Inflammatory macrophage treated with lipopolysaccharide for 1 hour (primary cell): ENCODE results near the gene NUCB1.

Experiments
- DNase-seq, 2 donors: peaks; one replicate each; pipeline ENCODE4 v3.0.0-alpha.2; 2020 to 2022

NUCB1 gene

GRCh38 chr19:48963371-48964204 lies 63.5 kb downstream of the NUCB1 start:
- DNase-seq = peak; percentile 67 to 69

- no peak for DNase-seq
Measured at GRCh38 chr19:48964205-48965039, 64.3 kb downstream of the NUCB1 start.

GRCh38 chr19:48965040-48965805 lies 65.1 kb downstream of the NUCB1 start, which contains the start of gene FTL:
Gene FTL (plus strand): TSS chr19:48965309. CDS start chr19:48965508, 199 bp downstream.
- peak; percentile 97 to 98 for DNase-seq

GRCh38 chr19:48965806-48966540 lies 65.9 kb downstream of the NUCB1 start:
- peak; percentile 83 to 87 for DNase-seq

- peak in 1 of 2 donors; percentile 30 for DNase-seq
Measured at GRCh38 chr19:48966541-48967345, 66.6 kb downstream of the NUCB1 start.

- peak; percentile 96 to 98 for DNase-seq
Measured at GRCh38 chr19:48967346-48968178, 67.5 kb downstream of the NUCB1 start.

- peak; percentile 22 to 39 for DNase-seq
Measured at GRCh38 chr19:48968179-48968661, 68.1 kb downstream of the NUCB1 start.

- no peak for DNase-seq
Measured at GRCh38 chr19:48968813-48969218, 68.7 kb downstream of the NUCB1 start.

- no peak for DNase-seq
Measured at GRCh38 chr19:48969276-48970138, 69.4 kb downstream of the NUCB1 start.

- no peak for DNase-seq
Measured at GRCh38 chr19:48970139-48970766, 70.1 kb downstream of the NUCB1 start.

- DNase-seq = peak; percentile 76 to 97
Measured at GRCh38 chr19:48970923-48971395, 70.8 kb downstream of the NUCB1 start.
